SKM-1 (cell line): Measurements from ENCODE around the gene SLC66A1.

Source experiments
- DNase-seq: peaks from one replicate; lab custom pipeline; 2025; ENCODE audit not compliant: unreplicated experiment; lab: John Stamatoyannopoulos, UW

Gene SLC66A1

GRCh38 chr1:19325368-19325957, 13.3 kb downstream of the SLC66A1 start:
- DNase-seq, result no peak

- DNase-seq, result no peak
Measured at GRCh38 chr1:19325958-19326747, 14.0 kb downstream of the SLC66A1 start.

- no peak for DNase-seq
Measured at GRCh38 chr1:19326748-19327065, 14.6 kb downstream of the SLC66A1 start.

- DNase-seq, result no peak
Measured at GRCh38 chr1:19327301-19327700, 15.2 kb downstream of the SLC66A1 start.

- no peak for DNase-seq
Measured at GRCh38 chr1:19327736-19328135, 15.6 kb downstream of the SLC66A1 start.

- DNase-seq, result no peak
Measured at GRCh38 chr1:19328486-19328885, 16.4 kb downstream of the SLC66A1 start.

- no peak for DNase-seq
Measured at GRCh38 chr1:19329188-19329587, 17.1 kb downstream of the SLC66A1 start.

- no peak for DNase-seq
Measured at GRCh38 chr1:19329611-19330010, 17.5 kb downstream of the SLC66A1 start.

GRCh38 chr1:19330449-19331135, 18.5 kb downstream of the SLC66A1 start:
- DNase-seq, result no peak

- no peak for DNase-seq
Measured at GRCh38 chr1:19331262-19331878, 19.2 kb downstream of the SLC66A1 start.

GRCh38 chr1:19332832-19333231, 20.7 kb downstream of the SLC66A1 start:
- DNase-seq, result no peak

- DNase-seq, result no peak
Measured at GRCh38 chr1:19333587-19334354, 21.6 kb downstream of the SLC66A1 start.

- no peak for DNase-seq
Measured at GRCh38 chr1:19336543-19336942, 24.4 kb downstream of the SLC66A1 start.

- no peak for DNase-seq
Measured at GRCh38 chr1:19337289-19337688, 25.2 kb downstream of the SLC66A1 start.

- no peak for DNase-seq
Measured at GRCh38 chr1:19338323-19338762, 26.2 kb downstream of the SLC66A1 start.

GRCh38 chr1:19339214-19339861, 27.2 kb downstream of the SLC66A1 start:
- DNase-seq, result no peak

- DNase-seq, result no peak
Measured at GRCh38 chr1:19340387-19340937, 28.3 kb downstream of the SLC66A1 start.

GRCh38 chr1:19341201-19342061, 29.3 kb downstream of the SLC66A1 start:
- DNase-seq, result no peak

GRCh38 chr1:19342062-19342750, 30.1 kb downstream of the SLC66A1 start:
- no peak for DNase-seq
